Astrocyte (in vitro differentiated cells and primary cell): ENCODE results near the gene ITPRIP. TPM values are rescaled to one million over a fixed set of nuclear protein-coding genes. Genes with fewer than 3 reads are reported as not detected.

Experiments
- DNase-seq: peaks from one replicate; pipeline ENCODE4 v3.0.0-alpha.2; 2010; ENCODE audit warnings: low read depth
- FAIRE-seq: peaks from 2 replicates; lab custom pipeline; 2011; peaks lifted over from hg19 to GRCh38; lab: Jason Lieb, UNC
- H2AFZ ChIP-seq: 2 replicates; pipeline ENCODE4 v1.6.0; 2012; ENCODE audit warnings: low read depth, low read length, inconsistent platforms
- H3K27ac ChIP-seq: 2 replicates; pipeline ENCODE4 v1.5.1; 2011; ENCODE audit warnings: low read depth, low read length, inconsistent platforms
- H3K27me3 ChIP-seq: 2 replicates; pipeline ENCODE4 v1.6.0; 2011; ENCODE audit warnings: low read length, inconsistent platforms; ENCODE audit not compliant: insufficient read depth
- H3K36me3 ChIP-seq: 2 replicates; pipeline ENCODE4 v1.5.1; 2011; ENCODE audit warnings: low read length, inconsistent platforms; ENCODE audit not compliant: insufficient read depth
- H3K4me1 ChIP-seq: 2 replicates; pipeline ENCODE4 v1.5.1; 2011; ENCODE audit warnings: low read length, inconsistent platforms; ENCODE audit not compliant: insufficient read depth
- H3K4me2 ChIP-seq: 2 replicates; pipeline ENCODE4 v1.6.0; 2012; ENCODE audit warnings: low read length, inconsistent platforms
- H3K4me3 ChIP-seq: 2 replicates; pipeline ENCODE4 v1.5.1; 2011; ENCODE audit warnings: low read depth, mild to moderate bottlenecking, low read length, inconsistent platforms; ENCODE audit not compliant: insufficient read depth
- H3K79me2 ChIP-seq: 2 replicates; pipeline ENCODE4 v1.6.0; 2012; ENCODE audit warnings: mild to moderate bottlenecking, low read length, inconsistent platforms; ENCODE audit not compliant: insufficient read depth
- H3K9ac ChIP-seq: 2 replicates; pipeline ENCODE4 v1.6.0; 2012; ENCODE audit warnings: mild to moderate bottlenecking, low read length, inconsistent platforms
- H3K9me3 ChIP-seq: 2 replicates; pipeline ENCODE4 v1.5.1; 2012; ENCODE audit warnings: low read depth, mild to moderate bottlenecking, low read length, inconsistent platforms; ENCODE audit not compliant: insufficient read depth
- H4K20me1 ChIP-seq: 2 replicates; pipeline ENCODE4 v1.6.0; 2012; ENCODE audit warnings: low read length, inconsistent platforms; ENCODE audit not compliant: insufficient read depth
- H3K27ac Mint-ChIP-seq: one replicate; pipeline ENCODE4 v1.8.0; 2021; ENCODE audit warnings: mild to moderate bottlenecking, mixed read lengths; ENCODE audit not compliant: unreplicated experiment
- H3K27me3 Mint-ChIP-seq: one replicate; pipeline ENCODE4 v1.8.0; 2021; ENCODE audit warnings: low read depth, mixed read lengths; ENCODE audit not compliant: unreplicated experiment
- H3K36me3 Mint-ChIP-seq: one replicate; pipeline ENCODE4 v1.8.0; 2021; ENCODE audit warnings: low read depth, mixed read lengths; ENCODE audit not compliant: unreplicated experiment
- H3K4me1 Mint-ChIP-seq: one replicate; pipeline ENCODE4 v1.8.0; 2021; ENCODE audit warnings: low read depth, mixed read lengths; ENCODE audit not compliant: unreplicated experiment
- H3K4me3 Mint-ChIP-seq: one replicate; pipeline ENCODE4 v1.8.0; 2021; ENCODE audit warnings: mild to moderate bottlenecking, moderate library complexity, mixed read lengths; ENCODE audit not compliant: unreplicated experiment
- H3K9me3 Mint-ChIP-seq: one replicate; pipeline ENCODE4 v1.8.0; 2021; ENCODE audit warnings: mild to moderate bottlenecking, mixed read lengths; ENCODE audit not compliant: unreplicated experiment
- EZH2 ChIP-seq: IDR thresholded peaks from 2 replicates; pipeline ENCODE4 v1.6.1; 2012; ENCODE audit warnings: mild to moderate bottlenecking, low read length, inconsistent platforms; ENCODE audit not compliant: insufficient read depth
- microRNA-seq: library from miRNA; unstranded; fragments of <30 nt; microRNA quantifications from one replicate; pipeline ENCODE4 v1.2.0, GENCODE V29; 2020
- total RNA-seq: library from RNA; stranded (reverse); gene quantifications from 2 replicates; pipeline ENCODE4 v1.2.1, GENCODE V29; 2021
- TF ChIP-seq, protein P1 (sequence below): IDR thresholded peaks from 2 replicates; pipeline ENCODE4 v1.5.1; 2011; ENCODE audit warnings: low read depth, mild to moderate bottlenecking, inconsistent platforms, low read length, moderate library complexity; ENCODE audit not compliant: insufficient read depth

Gene ITPRIP
- total RNA-seq, 1 donor from 2014 or later = 21.9 TPM

GRCh38 chr10:104260775-104261115, 77.5 kb downstream of the ITPRIP start:
- H3K79me2 ChIP-seq = peaks cover 79% of the 10 kb centered on the region
- peaks cover 41% of the 10 kb centered on the region for H4K20me1 ChIP-seq
- Mint-ChIP-seq H3K27me3 (no peaks in the 10 kb centered on the region), H3K36me3 (peaks cover 19% of the 10 kb centered on the region), H3K4me1 (peaks cover 40% of the 10 kb centered on the region), H3K4me3 (peak overlapping the region; percentile 32), H3K9me3 (no peaks in the 10 kb centered on the region), H3K27ac (no peak overlapping the region)
- no peaks in the 10 kb centered on the region for H3K9me3 ChIP-seq
- peaks cover 67% of the 10 kb centered on the region for H3K36me3 ChIP-seq
- H3K27me3 ChIP-seq = no peaks in the 10 kb centered on the region
- peak overlapping the region; percentile 67 for H3K27ac ChIP-seq
- TF ChIP-seq, protein P1, sequence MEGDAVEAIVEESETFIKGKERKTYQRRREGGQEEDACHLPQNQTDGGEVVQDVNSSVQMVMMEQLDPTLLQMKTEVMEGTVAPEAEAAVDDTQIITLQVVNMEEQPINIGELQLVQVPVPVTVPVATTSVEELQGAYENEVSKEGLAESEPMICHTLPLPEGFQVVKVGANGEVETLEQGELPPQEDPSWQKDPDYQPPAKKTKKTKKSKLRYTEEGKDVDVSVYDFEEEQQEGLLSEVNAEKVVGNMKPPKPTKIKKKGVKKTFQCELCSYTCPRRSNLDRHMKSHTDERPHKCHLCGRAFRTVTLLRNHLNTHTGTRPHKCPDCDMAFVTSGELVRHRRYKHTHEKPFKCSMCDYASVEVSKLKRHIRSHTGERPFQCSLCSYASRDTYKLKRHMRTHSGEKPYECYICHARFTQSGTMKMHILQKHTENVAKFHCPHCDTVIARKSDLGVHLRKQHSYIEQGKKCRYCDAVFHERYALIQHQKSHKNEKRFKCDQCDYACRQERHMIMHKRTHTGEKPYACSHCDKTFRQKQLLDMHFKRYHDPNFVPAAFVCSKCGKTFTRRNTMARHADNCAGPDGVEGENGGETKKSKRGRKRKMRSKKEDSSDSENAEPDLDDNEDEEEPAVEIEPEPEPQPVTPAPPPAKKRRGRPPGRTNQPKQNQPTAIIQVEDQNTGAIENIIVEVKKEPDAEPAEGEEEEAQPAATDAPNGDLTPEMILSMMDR = no peak
- TF ChIP-seq EZH2 = no peak
- peaks cover 30% of the 10 kb centered on the region for H3K4me1 ChIP-seq
- FAIRE-seq (no peak), DNase-seq (peak; percentile 59)
- H3K4me2 ChIP-seq = peak overlapping the region; percentile 57
- H2AFZ ChIP-seq = no peak overlapping the region
- H3K4me3 ChIP-seq = peak overlapping the region; percentile 1
- peak overlapping the region; percentile 37 for H3K9ac ChIP-seq

DNA sequence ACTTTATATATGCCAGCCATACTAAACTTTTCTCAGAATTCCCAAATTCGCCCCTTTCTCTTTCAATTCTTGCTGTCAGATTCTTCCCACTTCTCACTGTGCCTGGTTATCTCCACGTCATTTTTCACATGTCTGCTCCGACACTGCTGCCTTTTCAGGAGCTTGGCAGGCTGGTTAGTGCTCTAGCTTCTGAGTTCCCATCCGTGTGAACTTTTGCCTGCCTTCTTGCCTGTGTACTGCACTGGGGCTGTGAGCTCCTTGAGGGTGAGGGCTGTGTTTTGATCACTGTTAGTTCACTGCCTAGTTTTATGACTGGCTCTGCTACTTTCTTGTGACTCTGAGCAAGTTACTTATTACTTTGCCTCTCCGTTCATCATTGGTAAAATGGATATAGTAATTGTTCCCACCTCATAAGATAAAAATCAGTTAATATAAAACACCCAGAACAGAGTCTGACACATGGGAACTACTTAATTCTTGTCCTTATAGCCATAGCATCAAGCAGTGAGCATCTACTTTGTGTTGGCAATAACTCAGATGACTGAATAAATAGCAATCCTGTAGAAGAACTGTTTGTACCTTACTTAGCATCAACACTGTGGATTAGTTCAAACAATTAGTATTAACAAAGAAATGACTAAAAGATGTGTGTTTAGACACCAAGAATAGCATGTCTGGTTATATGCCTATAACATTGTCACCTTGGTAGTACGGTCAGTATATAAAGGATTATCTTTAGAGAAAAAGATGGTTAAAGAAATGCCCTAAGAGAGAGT, 78.1 kb downstream of the ITPRIP start:
- H3K36me3 Mint-ChIP-seq = peaks cover 16% of the 10 kb centered on the region
- H3K4me3 Mint-ChIP-seq = peak overlapping the region; percentile 34
- peaks cover 79% of the 10 kb centered on the region for H3K79me2 ChIP-seq
- no peak overlapping the region for H2AFZ ChIP-seq
- FAIRE-seq = no peak
- H3K27ac ChIP-seq = peak overlapping the region; percentile 67
- TF ChIP-seq, protein P1 = no peak
- no peak for TF ChIP-seq EZH2
- H4K20me1 ChIP-seq = peaks cover 40% of the 10 kb centered on the region
- peaks cover 61% of the 10 kb centered on the region for H3K36me3 ChIP-seq
- H3K4me1 Mint-ChIP-seq = peaks cover 40% of the 10 kb centered on the region
- H3K27me3 ChIP-seq = no peaks in the 10 kb centered on the region
- H3K4me1 ChIP-seq = peaks cover 32% of the 10 kb centered on the region
- H3K27me3 Mint-ChIP-seq = no peaks in the 10 kb centered on the region
- peak overlapping the region; percentile 73 for H3K27ac Mint-ChIP-seq
- H3K4me3 ChIP-seq = peak overlapping the region; percentile 1
- DNase-seq = no peak
- H3K9me3 ChIP-seq = no peaks in the 10 kb centered on the region
- no peaks in the 10 kb centered on the region for H3K9me3 Mint-ChIP-seq
- peak overlapping the region; percentile 57 for H3K4me2 ChIP-seq
- H3K9ac ChIP-seq = peak overlapping the region; percentile 37

Small RNA genes lying within 50 kb of the gene (microRNA-seq; reads per million reads assigned to microRNA genes)
- not detected for gene MIR4482

Other genes starting within 250 kb of the ITPRIP start
- gene SFR1, start 216.3 kb downstream of the ITPRIP start, total RNA-seq = 3.6 and 4.4 TPM in 2 replicates
- 0.24 and 0.27 TPM in 2 replicates for gene CFAP43, start 106.1 kb downstream of the ITPRIP start, total RNA-seq
- 127 and 131 TPM in 2 replicates for gene GSTO1, start 83.6 kb downstream of the ITPRIP start, total RNA-seq
- gene GSTO2, start 69.3 kb downstream of the ITPRIP start, total RNA-seq = 1.2 and 1.9 TPM in 2 replicates
- 0.82 and 0.86 TPM in 2 replicates for gene CFAP58, start 15.4 kb upstream of the ITPRIP start, total RNA-seq